LoVo (cell line): Measurements from ENCODE around the gene PGAM1.
"Not testable (repeated sequence)": the region's sequence is repeated elsewhere in the genome, so short reads cannot be mapped to it uniquely, and the experiment has no call there.

ENCODE experiments used
- DNase-seq: peaks from one replicate; pipeline ENCODE4 v3.0.0-alpha.2; 2016; ENCODE audit warnings: low spot score

PGAM1 gene

GRCh38 chr10:97425964-97426775, at the start of gene PGAM1:
Gene PGAM1, plus strand, starts transcription at chr10:97426191. Its CDS starts 117 bp downstream, at chr10:97426308.
- peak; percentile 97 for DNase-seq

GRCh38 chr10:97376413-97376812, 49.6 kb upstream of the PGAM1 start:
- DNase-seq, result no peak

DNA sequence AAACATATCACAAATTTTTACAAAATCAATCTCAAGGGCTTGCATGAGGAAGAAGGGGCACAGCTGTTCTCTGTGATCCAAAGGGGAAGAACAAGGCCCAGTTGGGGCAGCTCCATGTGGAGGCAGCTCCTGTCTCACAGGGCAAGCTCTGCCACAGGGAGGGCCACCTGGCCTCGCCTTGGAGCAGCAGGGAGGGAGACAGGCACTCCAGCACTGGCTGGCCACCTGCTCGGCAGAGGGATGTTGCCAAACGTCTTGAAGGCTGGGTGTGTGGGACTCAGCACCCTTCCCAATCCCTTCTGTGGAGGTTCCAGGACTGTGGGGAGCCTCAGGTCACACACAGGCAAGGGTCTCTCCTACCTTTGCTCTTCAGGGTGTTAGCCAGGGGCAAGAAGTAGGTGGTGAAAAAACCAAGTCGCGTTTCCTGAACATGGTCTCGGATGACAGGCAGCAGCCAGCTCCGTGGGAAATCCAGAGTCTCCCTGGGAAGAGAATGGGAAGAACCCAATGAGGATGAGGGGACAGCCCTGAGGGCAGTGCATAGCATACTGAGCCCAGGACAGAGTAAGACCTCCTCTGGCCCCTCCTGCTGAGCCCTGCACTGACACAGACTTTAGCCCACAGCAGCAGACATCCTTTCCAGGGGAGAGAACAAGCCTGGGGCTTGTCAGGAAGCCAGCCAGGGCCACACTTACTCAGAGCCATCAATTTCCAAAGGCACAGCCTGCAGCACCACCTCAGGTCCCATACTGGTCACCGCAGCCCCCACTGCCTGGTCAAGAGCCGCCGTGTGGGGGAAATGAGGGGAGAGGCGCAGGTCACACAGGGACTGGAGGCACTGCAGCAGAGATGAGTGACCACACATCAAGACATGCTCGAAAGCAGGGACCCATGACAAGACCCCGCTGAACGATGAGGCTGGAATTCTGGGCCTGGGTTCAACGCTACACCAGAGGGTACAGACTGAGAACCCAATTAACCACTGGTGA, 46.8 kb upstream of the PGAM1 start:
- DNase-seq, result no peak

- no peak for DNase-seq
Measured at GRCh38 chr10:97380516-97380915, 45.5 kb upstream of the PGAM1 start.

DNA sequence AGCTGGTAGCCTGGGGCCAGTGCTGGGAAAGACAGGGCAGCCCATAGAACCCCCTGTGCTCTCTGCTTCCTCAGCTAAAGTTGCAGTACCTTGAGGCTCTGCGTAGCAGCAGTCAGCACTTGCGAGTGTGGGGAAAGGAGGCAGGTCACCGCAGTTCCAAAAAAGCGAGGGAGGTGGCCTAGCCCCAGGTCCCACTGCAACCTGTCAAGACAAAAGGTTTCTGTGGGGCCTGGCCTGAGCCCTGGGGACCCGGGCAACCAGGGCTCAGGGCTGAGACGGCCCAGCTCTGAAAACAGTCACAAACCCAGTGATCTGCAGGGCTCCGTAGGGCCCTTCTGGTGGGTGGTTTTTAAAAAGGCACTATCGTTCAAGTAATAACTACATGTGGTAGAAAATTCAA, 44.4 kb upstream of the PGAM1 start:
- no peak for DNase-seq

DNA sequence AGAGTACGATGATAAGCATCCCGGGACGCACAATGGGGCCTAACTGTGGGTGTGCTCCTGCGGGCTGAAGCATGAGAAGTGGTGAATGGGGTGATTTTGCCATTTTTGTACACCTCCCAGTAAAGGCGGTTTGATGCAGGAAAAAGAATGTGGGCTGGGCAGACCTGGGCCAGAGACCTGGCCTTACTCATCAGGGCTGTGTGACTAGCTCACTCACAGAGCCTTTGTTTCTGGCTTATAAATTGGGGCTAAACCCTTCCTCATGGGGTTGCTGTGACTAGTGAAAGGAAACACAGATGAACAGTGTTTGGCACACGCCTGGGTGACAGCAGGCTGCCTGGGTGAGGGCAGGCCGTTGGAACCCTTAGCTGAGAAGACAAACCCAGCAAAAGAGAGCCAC, 42.8 kb upstream of the PGAM1 start:
- no peak for DNase-seq

DNA sequence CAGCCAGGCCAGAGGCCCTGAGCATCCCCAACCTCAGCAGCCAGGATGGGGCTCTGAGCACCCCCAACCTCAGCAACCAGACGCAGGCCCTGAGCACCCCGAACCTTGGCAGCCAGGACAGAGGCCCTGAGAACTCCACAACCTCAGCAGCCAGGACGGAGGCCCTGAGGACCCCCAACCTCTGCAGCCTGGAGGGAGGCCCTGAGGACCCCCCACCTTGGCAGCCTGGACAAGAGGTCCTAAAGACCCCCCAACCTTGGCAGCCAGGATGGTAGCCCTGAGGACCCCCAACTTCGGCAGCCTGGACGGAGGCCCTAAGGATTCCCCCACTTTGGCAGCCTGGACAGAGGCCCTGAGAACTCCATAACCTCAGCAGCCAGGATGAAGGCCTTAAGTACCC, 41.8 kb upstream of the PGAM1 start:
- DNase-seq, result no peak

DNA sequence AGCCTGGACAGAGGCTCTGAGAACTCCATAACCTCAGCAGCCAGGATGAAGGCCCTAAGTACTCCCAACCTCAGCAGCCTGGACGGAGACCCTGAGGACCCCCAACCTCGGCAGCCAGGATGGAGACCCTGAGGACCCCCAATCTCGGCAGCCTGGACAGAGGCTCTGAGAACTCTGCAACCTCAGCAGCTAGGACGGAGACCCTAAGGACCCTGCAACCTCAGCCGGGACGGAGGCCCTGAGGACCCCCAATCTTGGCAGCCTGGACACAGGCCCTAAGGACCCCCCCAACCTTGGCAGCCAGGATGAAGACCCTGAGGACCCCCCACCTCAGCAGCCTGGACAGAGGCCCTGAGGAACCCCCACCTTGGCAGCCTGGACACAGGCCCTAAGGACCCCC, 41.4 kb upstream of the PGAM1 start:
- no peak for DNase-seq

- DNase-seq, result no peak
Measured at GRCh38 chr10:97385565-97385964, 40.4 kb upstream of the PGAM1 start.

GRCh38 chr10:97388152-97388551, 37.8 kb upstream of the PGAM1 start:
- DNase-seq, result no peak

DNA sequence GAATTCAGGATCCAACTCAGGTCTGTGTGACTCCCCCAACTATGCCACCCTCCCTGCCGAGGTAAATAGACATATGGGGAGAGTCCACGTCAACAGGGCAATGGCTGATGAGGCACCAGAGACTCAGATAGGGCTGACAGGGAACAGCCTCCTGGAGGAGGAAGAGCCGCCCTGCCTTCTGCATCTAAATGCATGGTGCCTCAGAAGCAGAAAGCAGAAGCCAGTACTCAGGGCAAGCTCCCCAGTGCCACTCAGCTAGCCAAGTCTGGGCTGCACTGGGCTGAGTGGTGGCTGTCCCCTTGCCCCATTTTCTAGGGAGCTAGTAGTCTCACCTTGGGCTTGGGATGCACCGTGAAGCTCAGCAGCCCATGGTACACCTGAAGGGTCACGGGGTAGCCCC, 35.9 kb upstream of the PGAM1 start:
- no peak for DNase-seq

GRCh38 chr10:97393034-97393573, 32.9 kb upstream of the PGAM1 start:
- DNase-seq, result no peak

GRCh38 chr10:97396056-97396455, 29.9 kb upstream of the PGAM1 start:
- DNase-seq, result no peak

- DNase-seq, result peak; percentile 63
Measured at GRCh38 chr10:97399843-97400545, 26.0 kb upstream of the PGAM1 start.

DNA sequence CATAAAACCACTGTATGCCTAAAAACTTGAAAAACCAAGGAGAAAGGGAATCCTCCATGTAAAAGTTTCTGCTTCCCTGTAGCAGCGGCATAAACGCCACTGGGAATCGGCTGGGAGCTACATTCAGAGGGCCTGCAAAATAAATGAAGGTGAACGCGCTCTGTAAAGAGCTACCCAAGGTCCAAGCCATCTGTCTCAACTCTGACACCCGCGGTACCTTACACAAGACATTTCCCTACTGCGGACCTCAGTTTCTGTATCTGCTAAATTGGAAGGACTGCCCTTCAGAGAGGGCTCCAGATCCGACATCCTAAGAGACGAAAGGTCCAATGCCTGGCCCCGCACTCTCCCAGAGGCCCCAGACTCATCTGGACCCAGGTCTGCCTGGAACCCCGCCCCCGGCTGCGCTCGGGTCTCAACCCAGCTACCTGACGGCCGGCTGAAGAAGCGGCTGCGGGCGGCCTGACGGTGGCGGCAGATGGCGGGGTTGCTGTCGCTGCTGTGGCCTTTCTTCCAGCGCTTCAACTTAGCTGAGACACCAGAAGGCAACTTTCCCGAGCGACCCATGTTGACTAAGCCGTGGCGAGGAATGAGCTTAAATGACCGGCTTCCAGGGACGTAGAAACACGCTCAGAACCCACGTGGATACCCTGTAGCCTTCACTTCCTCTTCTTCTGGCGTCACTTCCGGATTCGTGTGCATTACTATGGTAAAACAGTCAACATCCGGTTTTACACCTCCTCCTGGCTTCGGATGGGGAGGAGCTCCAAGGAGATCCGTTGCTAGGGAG, 25.1 kb upstream of the PGAM1 start, which contains the start of gene RRP12:
TSS of gene RRP12 (minus strand) at position 676 of the 790 bp plus-strand sequence. CDS start at position 567, 109 bp downstream.
- DNase-seq, result peak; percentile 96

DNA sequence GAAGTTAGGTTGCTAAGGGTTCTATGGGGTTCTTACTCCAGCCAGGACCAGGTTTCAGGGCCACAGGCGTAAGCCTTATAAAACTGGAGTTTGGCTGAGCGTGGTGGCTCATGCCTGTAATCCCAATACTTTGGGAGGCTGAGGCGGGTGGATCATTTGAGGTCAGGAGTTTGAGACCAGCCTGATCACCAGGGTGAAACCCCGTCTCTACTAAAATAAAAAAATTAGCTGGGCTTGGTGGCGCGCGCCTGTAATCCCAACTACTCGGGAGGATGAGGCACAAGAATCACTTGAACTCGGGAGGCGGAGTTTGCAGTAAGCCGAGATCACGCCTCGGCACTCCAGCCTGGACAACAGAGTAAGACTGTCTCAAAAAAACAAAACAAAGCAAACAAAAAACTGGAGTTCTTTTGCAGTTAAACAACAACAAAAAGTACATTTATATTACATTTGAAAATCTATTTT, 24.5 kb upstream of the PGAM1 start:
- no peak for DNase-seq

DNA sequence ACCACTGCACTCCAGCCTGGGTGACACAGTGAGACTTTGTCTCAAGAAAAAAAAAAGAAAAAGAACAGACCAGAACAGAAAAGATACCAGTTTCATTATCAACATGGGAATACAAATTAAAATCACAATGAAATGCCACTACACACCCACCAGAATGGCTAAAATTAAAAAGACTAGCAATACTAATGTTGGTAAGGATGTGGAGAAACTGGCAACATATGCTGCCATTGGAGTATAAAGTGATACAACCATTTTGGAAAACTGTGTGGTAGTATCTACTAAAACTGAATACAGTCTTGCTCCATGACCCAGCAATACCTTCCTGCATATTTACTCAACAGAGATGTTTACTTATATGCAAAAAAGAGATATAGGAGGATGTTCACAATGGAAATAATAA, 21.9 kb upstream of the PGAM1 start:
- no peak for DNase-seq

DNA sequence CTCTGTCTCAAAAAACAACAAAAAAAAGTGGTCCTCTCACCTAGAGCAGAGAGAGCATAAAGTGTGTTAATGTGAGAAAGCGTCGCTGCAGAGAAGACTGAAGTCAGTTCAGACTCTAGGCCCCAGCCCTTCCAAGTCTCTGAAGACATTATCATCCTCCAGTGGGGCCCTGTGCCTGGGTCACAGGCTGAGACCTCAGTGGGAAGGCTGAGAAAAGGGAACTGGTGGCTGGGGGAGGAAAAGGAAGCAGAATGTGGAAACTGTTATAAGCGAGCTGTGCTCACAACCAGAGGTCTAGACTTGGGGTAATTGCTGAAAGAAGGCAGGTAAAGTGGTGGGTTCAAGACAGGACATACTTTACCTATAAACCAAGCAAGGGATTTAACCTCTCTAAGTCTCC, 19.9 kb upstream of the PGAM1 start:
- DNase-seq, result no peak

- DNase-seq, result not testable (repeated sequence)
Measured at GRCh38 chr10:97406483-97406882, 19.5 kb upstream of the PGAM1 start.

- DNase-seq, result peak; percentile 76
Measured at GRCh38 chr10:97407211-97407951, 18.6 kb upstream of the PGAM1 start.
